Activated CD4-positive, alpha-beta T cell treated with anti-CD3 and anti-CD28 coated beads for 36 hours (primary cell): ENCODE measurements around the gene PKP3. TPM values are rescaled to one million over a fixed set of nuclear protein-coding genes. Genes with fewer than 3 reads are reported as not detected.
A peak's percentile ranks its signal among the peaks of the same experiment; 100 is the strongest.

ENCODE experiments used
- ATAC-seq: fragments of 200-7000 bp; cut with Tn5 transposase; one replicate; pipeline ENCODE4 v1.10.0; 2021; ENCODE audit warnings: mild to moderate bottlenecking, moderate library complexity
- CTCF ChIA-PET: fragments of 350-600 bp; sonication (Branson Sonifier 250); formaldehyde crosslinking; loops from one replicate; lab custom pipeline; 2021; ENCODE audit warnings: antibody characterized with exemption; lab: Charles Lee
- POLR2A ChIA-PET: fragments of 350-600 bp; sonication (Branson Sonifier 250); formaldehyde crosslinking; loops from one replicate; lab custom pipeline; 2021; ENCODE audit warnings: antibody characterized with exemption, inconsistent platforms; lab: Charles Lee
- DNase-seq: peaks from one replicate; pipeline ENCODE4 v3.0.0-alpha.2; 2020
- H3K27ac Mint-ChIP-seq: one replicate; pipeline ENCODE4 v1.8.0; 2021; ENCODE audit warnings: mixed read lengths
- H3K27me3 Mint-ChIP-seq: one replicate; pipeline ENCODE4 v1.8.0; 2021; ENCODE audit warnings: mixed read lengths
- H3K36me3 Mint-ChIP-seq: one replicate; pipeline ENCODE4 v1.8.0; 2021; ENCODE audit warnings: low read depth, mixed read lengths
- H3K4me1 Mint-ChIP-seq: one replicate; pipeline ENCODE4 v1.8.0; 2021; ENCODE audit warnings: mixed read lengths
- H3K4me3 Mint-ChIP-seq: one replicate; pipeline ENCODE4 v1.8.0; 2021; ENCODE audit warnings: mild to moderate bottlenecking, moderate library complexity, mixed read lengths
- H3K9me3 Mint-ChIP-seq: one replicate; pipeline ENCODE4 v1.8.0; 2021; ENCODE audit warnings: low read depth, mixed read lengths
- intact Hi-C, 2 experiments: fragments of 100-400 bp; cut with DNase I in 1 of 2; cut with micrococcal nuclease in 1 of 2; formaldehyde crosslinking; loops; one replicate each; pipeline versions ENCODE4 v1.14.2 to v1.15.1; 2022 to 2024; cut with DNase I, micrococcal nuclease
- total RNA-seq, 2 experiments: library from RNA; stranded (reverse); gene quantifications; one replicate each; pipeline ENCODE4 v1.2.3, GENCODE V29; 2021

The PKP3 gene
- total RNA-seq, 2 experiments from 2014 or later: 0.07 to 0.18 TPM

GRCh38 chr11:437228-437870 is 43.3 kb downstream of the PKP3 start:
- ChIA-PET CTCF (no interaction called here), POLR2A (no interaction called here)
- peaks cover 13% of the 10 kb centered on the region for H3K4me1 Mint-ChIP-seq
- ATAC-seq (no peak), DNase-seq (no peak)
- H3K9me3 Mint-ChIP-seq: no peaks in the 10 kb centered on the region
- no peak overlapping the region for H3K27ac Mint-ChIP-seq
- intact Hi-C loops: no loop called here
- H3K27me3 Mint-ChIP-seq: no peaks in the 10 kb centered on the region
- H3K36me3 Mint-ChIP-seq: no peaks in the 10 kb centered on the region
- H3K4me3 Mint-ChIP-seq: no peak overlapping the region

- CTCF ChIA-PET: no interaction called here
- Mint-ChIP-seq H3K4me3 (no peak overlapping the region), H3K36me3 (no peaks in the 10 kb centered on the region), H3K9me3 (no peaks in the 10 kb centered on the region), H3K27ac (no peak overlapping the region), H3K27me3 (no peaks in the 10 kb centered on the region), H3K4me1 (peaks cover 13% of the 10 kb centered on the region)
- ATAC-seq (no peak), DNase-seq (no peak)
- POLR2A ChIA-PET: no interaction called here
- intact Hi-C loops: no loop called here
Measured at GRCh38 chr11:438101-438844, 44.3 kb downstream of the PKP3 start.

- intact Hi-C loops: no loop called here
- Mint-ChIP-seq H3K27me3 (peaks cover 3% of the 10 kb centered on the region), H3K4me1 (peaks cover 13% of the 10 kb centered on the region), H3K4me3 (no peak overlapping the region), H3K27ac (no peak overlapping the region), H3K36me3 (no peaks in the 10 kb centered on the region), H3K9me3 (no peaks in the 10 kb centered on the region)
- ATAC-seq (no peak), DNase-seq (no peak)
- ChIA-PET POLR2A (interaction anchor here (0.6 kb wide), 1 partner anchor 75 kb away, joined by 3 read pairs; no protein-coding TSS in a partner anchor), CTCF (interaction anchor here (1.4 kb wide), 1 partner anchor 10 kb away, joined by 4 read pairs; no protein-coding TSS in a partner anchor)
Measured at GRCh38 chr11:439315-440064, 45.5 kb downstream of the PKP3 start.

- DNase-seq (peak; percentile 48), ATAC-seq (no peak)
- CTCF ChIA-PET: interaction anchor here (0.5 to 1.4 kb wide), 2 partner anchors 9 to 29 kb away, joined by 3 to 4 read pairs; no protein-coding TSS in a partner anchor
- peaks cover 13% of the 10 kb centered on the region for H3K4me1 Mint-ChIP-seq
- intact Hi-C loops: no loop called here
- POLR2A ChIA-PET: interaction anchor here (0.5 to 0.6 kb wide), 2 partner anchors 76 to 152 kb away, joined by 3 read pairs; partner anchors contain the start of gene PGGHG
- peaks cover 3% of the 10 kb centered on the region for H3K27me3 Mint-ChIP-seq
- H3K36me3 Mint-ChIP-seq: no peaks in the 10 kb centered on the region
- H3K9me3 Mint-ChIP-seq: no peaks in the 10 kb centered on the region
- no peak overlapping the region for H3K27ac Mint-ChIP-seq
- peak overlapping the region; percentile 66 for H3K4me3 Mint-ChIP-seq
Measured at GRCh38 chr11:440065-441042, 46.3 kb downstream of the PKP3 start.

- Mint-ChIP-seq H3K4me3 (peak overlapping the region; percentile 66), H3K9me3 (no peaks in the 10 kb centered on the region), H3K27me3 (peaks cover 3% of the 10 kb centered on the region), H3K4me1 (peaks cover 13% of the 10 kb centered on the region), H3K27ac (no peak overlapping the region), H3K36me3 (no peaks in the 10 kb centered on the region)
- no peak for ATAC-seq
- DNase-seq: no peak
- ChIA-PET CTCF (interaction anchor here (1.4 kb wide), 1 partner anchor 8 kb away, joined by 4 read pairs; no protein-coding TSS in a partner anchor), POLR2A (no interaction called here)
- intact Hi-C loops: no loop called here
Measured at GRCh38 chr11:441043-441417, 47.0 kb downstream of the PKP3 start.

GRCh38 chr11:441418-442274 is 47.6 kb downstream of the PKP3 start, which contains the start of gene ANO9:
ANO9 (minus strand) TSS chr11:442011; CDS start chr11:441926, 85 bp downstream.
- intact Hi-C loops: no loop called here
- peaks cover 13% of the 10 kb centered on the region for H3K4me1 Mint-ChIP-seq
- POLR2A ChIA-PET: no interaction called here
- no peak within 1 kb of the TSS for H3K27ac Mint-ChIP-seq
- CTCF ChIA-PET: interaction anchor here (0.6 to 1.7 kb wide), 3 partner anchors 20 to 77 kb away, joined by 3 to 5 read pairs (median 5); no protein-coding TSS in a partner anchor
- H3K4me3 Mint-ChIP-seq: peak within 1 kb of the TSS; percentile 66
- H3K9me3 Mint-ChIP-seq: no peaks in the 10 kb centered on the region
- H3K36me3 Mint-ChIP-seq: no peaks in the 10 kb centered on the region
- peaks cover 3% of the 10 kb centered on the region for H3K27me3 Mint-ChIP-seq
- ATAC-seq (peak; percentile 94), DNase-seq (peak; percentile 80)

GRCh38 chr11:442611-443081 is 48.6 kb downstream of the PKP3 start:
- DNase-seq: no peak
- Mint-ChIP-seq H3K36me3 (no peaks in the 10 kb centered on the region), H3K9me3 (no peaks in the 10 kb centered on the region), H3K27me3 (peaks cover 3% of the 10 kb centered on the region), H3K4me1 (peaks cover 13% of the 10 kb centered on the region), H3K27ac (no peak overlapping the region), H3K4me3 (no peak overlapping the region)
- ChIA-PET CTCF (interaction anchor here (1.7 kb wide), 1 partner anchor 35 kb away, joined by 5 read pairs; no protein-coding TSS in a partner anchor), POLR2A (no interaction called here)
- no peak for ATAC-seq
- intact Hi-C loops: no loop called here

GRCh38 chr11:443542-444199 is 49.7 kb downstream of the PKP3 start:
- no peak for ATAC-seq
- intact Hi-C loops: no loop called here
- Mint-ChIP-seq H3K27ac (no peak overlapping the region), H3K9me3 (no peaks in the 10 kb centered on the region), H3K4me3 (no peak overlapping the region), H3K4me1 (peaks cover 15% of the 10 kb centered on the region), H3K36me3 (no peaks in the 10 kb centered on the region), H3K27me3 (peaks cover 3% of the 10 kb centered on the region)
- POLR2A ChIA-PET: no interaction called here
- CTCF ChIA-PET: interaction anchor here (0.6 to 1.7 kb wide), 4 partner anchors 37 to 192 kb away, joined by 3 to 5 read pairs (median 3); no protein-coding TSS in a partner anchor
- DNase-seq: no peak

- ATAC-seq (no peak), DNase-seq (no peak)
- Mint-ChIP-seq H3K4me1 (peaks cover 17% of the 10 kb centered on the region), H3K27ac (no peak overlapping the region), H3K9me3 (no peaks in the 10 kb centered on the region), H3K36me3 (no peaks in the 10 kb centered on the region), H3K4me3 (no peak overlapping the region), H3K27me3 (peaks cover 3% of the 10 kb centered on the region)
- ChIA-PET POLR2A (no interaction called here), CTCF (interaction anchor here (1.3 kb wide), 1 partner anchor 193 kb away, joined by 3 read pairs; no protein-coding TSS in a partner anchor)
- intact Hi-C loops: loop anchor here in 1 of 2 experiments (5.0 kb wide), 1 partner anchor 137 kb away; the partner anchor contains the start of gene IFITM2
Measured at GRCh38 chr11:444396-445144, 50.6 kb downstream of the PKP3 start.
